Activated B cell treated with CpG ODN at 0.5 μM for 24 hours (primary cell): ENCODE results near the gene DTL. TPM values are rescaled to one million over a fixed set of nuclear protein-coding genes. Genes with fewer than 3 reads are reported as not detected.

Experiments
- ATAC-seq: fragments of 200-7000 bp; cut with Tn5 transposase; one replicate; pipeline ENCODE4 v1.10.0; 2021; ENCODE audit warnings: low read depth, mild to moderate bottlenecking, moderate library complexity
- CTCF ChIA-PET: fragments of 350-600 bp; sonication (Branson Sonifier 250); formaldehyde crosslinking; loops from one replicate; lab custom pipeline; 2021; ENCODE audit warnings: antibody characterized with exemption; lab: Charles Lee
- POLR2A ChIA-PET: fragments of 350-600 bp; sonication (Branson Sonifier 250); formaldehyde crosslinking; loops from one replicate; lab custom pipeline; 2021; ENCODE audit warnings: antibody characterized with exemption; lab: Charles Lee
- DNase-seq: peaks from one replicate; pipeline ENCODE4 v3.0.0; 2022
- H3K27ac Mint-ChIP-seq: one replicate; pipeline ENCODE4 v1.8.0; 2020; ENCODE audit warnings: mixed read lengths
- H3K27me3 Mint-ChIP-seq: one replicate; pipeline ENCODE4 v1.8.0; 2021; ENCODE audit warnings: mixed read lengths
- H3K36me3 Mint-ChIP-seq: one replicate; pipeline ENCODE4 v1.8.0; 2021; ENCODE audit warnings: low read depth, mixed read lengths
- H3K4me1 Mint-ChIP-seq: one replicate; pipeline ENCODE4 v1.8.0; 2021; ENCODE audit warnings: mixed read lengths
- H3K4me3 Mint-ChIP-seq: one replicate; pipeline ENCODE4 v1.8.0; 2020; ENCODE audit warnings: mild to moderate bottlenecking, mixed read lengths
- H3K9me3 Mint-ChIP-seq: one replicate; pipeline ENCODE4 v1.8.0; 2020; ENCODE audit warnings: mixed read lengths
- CTCF ChIP-seq: fragments of 200-600 bp; IDR thresholded peaks from one replicate; pipeline ENCODE4 v1.8.0; 2022; ENCODE audit warnings: antibody characterized with exemption, mild to moderate bottlenecking
- intact Hi-C: fragments of 100-400 bp; cut with micrococcal nuclease; formaldehyde crosslinking; loops from one replicate; pipeline ENCODE4 v1.15.1; 2024
- total RNA-seq: library from RNA; stranded (reverse); gene quantifications from 2 replicates; pipeline ENCODE4 v1.2.3, GENCODE V29; 2022

Gene DTL
- total RNA-seq, 1 donor from 2014 or later, result 5.0 TPM

- Mint-ChIP-seq H3K27ac (no peak overlapping the region), H3K27me3 (no peaks in the 10 kb centered on the region), H3K4me1 (no peaks in the 10 kb centered on the region), H3K4me3 (no peak overlapping the region), H3K9me3 (no peaks in the 10 kb centered on the region), H3K36me3 (no peaks in the 10 kb centered on the region)
- TF ChIP-seq CTCF, result no peak
- ChIA-PET POLR2A (interaction anchor here (1.0 kb wide), 1 partner anchor 10 kb away, joined by 3 read pairs; no protein-coding TSS in a partner anchor), CTCF (no interaction called here)
- intact Hi-C loops, result no loop called here
- DNase-seq, result no peak
- no peak for ATAC-seq
Measured at GRCh38 chr1:212124690-212125582, 89.4 kb downstream of the DTL start.

GRCh38 chr1:212125654-212126053 is 90.1 kb downstream of the DTL start:
- POLR2A ChIA-PET, result interaction anchor here (1.0 kb wide), 1 partner anchor 11 kb away, joined by 3 read pairs; no protein-coding TSS in a partner anchor
- ATAC-seq, result no peak
- no peak for DNase-seq
- Mint-ChIP-seq H3K27ac (no peak overlapping the region), H3K4me3 (no peak overlapping the region), H3K4me1 (no peaks in the 10 kb centered on the region), H3K9me3 (no peaks in the 10 kb centered on the region), H3K27me3 (no peaks in the 10 kb centered on the region), H3K36me3 (no peaks in the 10 kb centered on the region)
- CTCF ChIA-PET, result no interaction called here
- intact Hi-C loops, result no loop called here
- no peak for TF ChIP-seq CTCF

GRCh38 chr1:212127221-212127620 is 91.7 kb downstream of the DTL start:
- ATAC-seq (no peak), DNase-seq (no peak)
- POLR2A ChIA-PET, result no interaction called here
- intact Hi-C loops, result no loop called here
- H3K27me3 Mint-ChIP-seq, result no peaks in the 10 kb centered on the region
- CTCF ChIA-PET, result no interaction called here
- no peaks in the 10 kb centered on the region for H3K9me3 Mint-ChIP-seq
- no peaks in the 10 kb centered on the region for H3K36me3 Mint-ChIP-seq
- TF ChIP-seq CTCF, result no peak
- no peaks in the 10 kb centered on the region for H3K4me1 Mint-ChIP-seq
- H3K4me3 Mint-ChIP-seq, result no peak overlapping the region
- H3K27ac Mint-ChIP-seq, result no peak overlapping the region

GRCh38 chr1:212129781-212130180 is 94.2 kb downstream of the DTL start:
- Mint-ChIP-seq H3K27ac (no peak overlapping the region), H3K27me3 (no peaks in the 10 kb centered on the region), H3K36me3 (no peaks in the 10 kb centered on the region), H3K9me3 (no peaks in the 10 kb centered on the region), H3K4me1 (no peaks in the 10 kb centered on the region), H3K4me3 (no peak overlapping the region)
- no peak for DNase-seq
- ATAC-seq, result no peak
- intact Hi-C loops, result no loop called here
- ChIA-PET POLR2A (no interaction called here), CTCF (no interaction called here)
- TF ChIP-seq CTCF, result no peak

GRCh38 chr1:212132025-212132424 is 96.5 kb downstream of the DTL start:
- ATAC-seq (no peak), DNase-seq (no peak)
- Mint-ChIP-seq H3K27me3 (no peaks in the 10 kb centered on the region), H3K36me3 (no peaks in the 10 kb centered on the region), H3K9me3 (no peaks in the 10 kb centered on the region), H3K4me3 (no peak overlapping the region), H3K4me1 (no peaks in the 10 kb centered on the region), H3K27ac (no peak overlapping the region)
- ChIA-PET POLR2A (no interaction called here), CTCF (no interaction called here)
- no peak for TF ChIP-seq CTCF
- intact Hi-C loops, result no loop called here
